HG03575 (cell line): ENCODE measurements around the gene CDHR5.

Experiments used
- ATAC-seq: cut with Tn5 transposase; IDR thresholded peaks from one replicate; pipeline ENCODE4 v1.9.1; 2021; ENCODE audit not compliant: unreplicated experiment, insufficient number of reproducible peaks, low FRiP score; ENCODE audit errors: extremely low read depth

CDHR5 gene

DNA sequence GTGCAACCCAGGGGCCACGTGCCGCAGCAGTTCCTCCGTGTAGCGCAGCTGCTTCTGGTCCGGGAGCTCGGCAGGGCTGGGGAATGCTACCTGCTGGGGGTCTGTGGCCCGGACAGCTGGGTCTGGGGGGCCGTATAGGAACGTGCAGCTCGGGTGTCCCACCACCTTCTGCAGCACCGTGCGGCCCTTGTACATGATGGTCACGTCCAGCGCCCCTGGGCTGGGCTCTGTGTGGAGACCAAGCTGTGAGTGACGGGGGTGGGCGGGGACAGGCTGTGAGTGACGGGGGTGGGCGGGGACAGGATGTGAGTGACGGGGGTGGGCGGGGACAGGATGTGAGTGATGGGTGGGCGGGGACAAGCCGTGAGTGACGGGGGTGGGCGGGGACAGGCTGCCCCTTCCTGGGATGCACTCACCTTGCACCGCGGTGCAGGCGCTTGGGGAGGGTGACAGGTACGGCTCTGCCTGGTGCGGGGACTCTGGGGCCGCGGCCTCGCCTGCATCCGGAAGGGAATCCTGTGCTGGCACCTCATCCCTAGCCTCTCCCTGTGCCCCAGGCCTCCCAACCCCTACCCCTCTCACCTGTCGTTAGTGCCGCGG is 11.3 kb downstream of the CDHR5 start:
- no peak for ATAC-seq

DNA sequence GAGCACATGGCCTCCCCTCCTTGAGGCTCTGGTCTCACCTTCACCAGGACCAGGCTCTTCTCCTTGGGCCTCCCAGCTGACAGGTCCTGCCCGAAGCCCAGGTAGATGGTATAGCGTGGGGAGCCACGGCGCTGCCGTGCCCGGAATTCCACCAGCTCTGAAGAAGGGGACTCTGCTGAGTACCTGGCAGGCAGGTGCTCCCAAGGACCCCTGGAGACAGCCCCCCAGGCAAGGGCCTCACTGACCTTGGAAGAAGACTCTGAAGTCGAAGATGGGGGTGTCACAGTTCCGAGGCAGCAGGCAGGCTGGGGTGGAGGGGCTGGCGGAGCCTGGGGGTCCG is 11.8 kb downstream of the CDHR5 start:
- ATAC-seq, result no peak

DNA sequence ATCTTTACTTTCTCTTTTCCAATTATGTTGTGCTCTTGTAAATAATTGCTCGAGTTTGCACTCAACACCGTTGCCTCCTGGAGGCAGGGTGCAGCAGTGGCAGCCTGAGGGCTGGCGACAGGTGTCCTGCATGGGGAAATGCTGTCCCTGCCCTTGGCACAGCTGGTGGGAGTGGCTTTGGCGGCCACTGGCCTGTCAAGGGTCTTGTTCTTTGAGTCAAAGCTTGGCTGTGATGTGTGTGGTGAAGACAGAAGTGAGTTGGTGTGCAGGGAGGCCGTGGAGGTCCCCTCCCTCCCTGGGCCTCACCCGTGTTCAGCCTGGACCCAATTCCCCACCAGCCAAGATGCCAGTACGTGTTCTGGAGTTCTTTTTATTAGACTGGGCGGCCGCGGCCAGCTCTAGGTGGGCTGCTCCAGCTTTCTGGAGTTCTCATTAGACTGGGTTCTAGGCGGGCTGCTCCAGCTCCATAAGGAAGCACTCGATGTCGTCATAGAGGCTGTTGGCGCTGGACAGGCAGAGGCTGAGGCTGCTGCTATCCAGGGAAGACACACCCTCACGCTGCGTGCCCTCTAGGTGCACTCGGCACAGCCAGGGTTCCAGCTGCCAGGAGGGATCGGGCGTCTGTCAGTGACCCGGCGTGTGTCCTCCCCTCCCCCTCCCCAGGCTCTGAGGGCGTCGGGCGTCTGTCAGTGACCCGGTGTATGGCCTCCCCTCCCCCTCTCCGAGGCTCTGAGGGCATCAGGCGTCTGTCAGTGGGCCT is 12.4 kb downstream of the CDHR5 start:
- no peak for ATAC-seq

DNA sequence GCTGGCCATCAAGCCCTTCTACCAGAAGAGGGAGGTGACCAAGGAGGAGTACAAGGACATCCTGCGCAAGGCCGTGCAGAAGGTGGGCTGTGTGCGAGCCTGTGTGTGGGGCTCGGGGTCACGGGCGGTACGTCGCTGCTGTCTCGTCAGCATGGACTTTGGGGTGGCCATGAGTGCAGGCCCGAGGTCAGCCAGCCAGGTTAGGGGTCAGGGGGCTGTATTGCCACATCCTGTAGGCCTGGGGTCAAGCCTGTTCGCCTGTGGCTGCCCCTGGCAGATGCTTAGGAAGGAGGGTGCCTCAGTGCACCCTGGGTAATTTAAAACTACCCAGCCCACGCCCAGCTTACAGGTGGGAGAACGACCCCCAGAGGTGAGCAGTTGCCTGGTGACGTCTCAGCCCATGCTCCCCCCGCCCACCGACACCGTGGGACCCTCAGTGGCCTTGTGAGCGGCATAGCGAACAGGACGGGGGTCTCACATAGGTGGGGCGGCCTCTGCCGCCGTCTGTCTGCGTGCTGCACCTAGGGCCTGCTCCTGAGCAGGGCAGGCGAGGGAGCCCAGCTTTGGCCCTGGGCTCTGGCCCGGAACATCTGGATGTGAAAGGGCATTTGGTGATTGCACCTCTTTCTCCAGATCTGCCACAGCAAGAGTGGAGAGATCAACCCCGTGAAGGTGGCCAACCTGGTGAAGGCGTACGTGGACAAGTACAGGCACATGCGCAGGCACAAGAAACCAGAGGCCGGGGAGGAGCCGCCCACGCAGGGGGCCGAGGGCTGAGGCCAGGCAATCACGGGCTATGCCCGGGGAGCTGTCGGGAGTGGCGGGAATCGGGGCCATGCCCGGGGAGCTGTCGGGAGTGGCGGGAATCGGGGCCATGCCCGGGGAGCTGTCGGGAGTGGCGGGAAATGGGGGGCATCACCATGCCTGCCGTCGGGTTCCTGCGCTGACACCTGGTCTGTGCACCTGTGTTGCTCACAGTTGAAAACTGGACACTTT is 13.5 kb downstream of the CDHR5 start:
- no peak for ATAC-seq

DNA sequence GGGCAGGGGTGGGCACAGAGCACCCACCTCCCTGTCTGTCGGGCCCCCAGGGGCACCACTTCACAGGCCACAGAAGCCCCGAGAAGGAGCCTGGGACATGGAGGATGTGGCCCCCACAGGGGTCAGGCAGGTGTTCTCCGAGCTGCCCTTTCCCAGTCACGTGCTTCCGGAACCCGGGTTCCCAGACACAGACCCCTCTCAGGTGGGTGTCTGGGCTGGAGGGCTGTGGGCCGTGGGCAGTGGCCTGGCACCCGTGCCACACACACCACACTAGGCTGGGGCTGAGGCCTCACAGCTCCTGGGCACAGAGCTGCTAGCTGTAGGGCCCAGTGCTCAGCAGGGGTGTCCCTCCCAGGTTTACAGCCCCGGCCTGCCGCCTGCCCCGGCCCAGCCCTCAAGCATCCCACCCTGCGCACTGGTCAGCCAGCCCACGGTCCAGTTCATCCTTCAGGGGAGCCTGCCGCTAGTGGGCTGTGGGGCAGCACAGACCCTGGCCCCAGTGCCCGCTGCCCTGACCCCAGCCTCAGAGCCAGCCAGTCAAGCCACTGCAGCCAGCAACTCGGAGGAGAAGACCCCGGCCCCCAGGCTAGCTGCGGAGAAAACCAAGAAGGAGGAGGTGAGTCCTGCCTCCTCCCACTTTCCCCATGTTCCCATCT is 14.5 kb downstream of the CDHR5 start:
- no peak for ATAC-seq

DNA sequence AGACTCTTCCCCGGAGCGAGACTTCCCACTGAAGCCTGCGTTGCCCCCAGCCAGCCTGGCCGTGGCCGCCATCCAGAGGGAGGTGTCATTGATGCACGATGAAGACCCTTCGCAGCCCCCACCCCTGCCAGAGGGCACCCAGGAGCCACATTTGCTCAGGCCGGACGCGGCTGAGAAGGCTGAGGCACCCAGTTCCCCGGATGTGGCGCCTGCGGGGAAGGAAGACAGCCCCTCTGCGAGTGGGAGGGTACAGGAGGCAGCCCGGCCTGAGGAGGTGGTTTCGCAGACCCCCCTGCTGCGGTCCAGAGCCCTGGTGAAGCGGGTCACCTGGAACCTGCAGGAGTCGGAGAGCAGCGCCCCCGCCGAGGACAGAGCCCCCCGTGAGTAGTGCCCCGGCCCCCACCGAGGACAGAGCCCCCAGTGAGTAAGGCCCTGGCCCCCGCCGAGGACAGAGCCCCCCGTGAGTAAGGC is 15.4 kb downstream of the CDHR5 start:
- ATAC-seq, result no peak

DNA sequence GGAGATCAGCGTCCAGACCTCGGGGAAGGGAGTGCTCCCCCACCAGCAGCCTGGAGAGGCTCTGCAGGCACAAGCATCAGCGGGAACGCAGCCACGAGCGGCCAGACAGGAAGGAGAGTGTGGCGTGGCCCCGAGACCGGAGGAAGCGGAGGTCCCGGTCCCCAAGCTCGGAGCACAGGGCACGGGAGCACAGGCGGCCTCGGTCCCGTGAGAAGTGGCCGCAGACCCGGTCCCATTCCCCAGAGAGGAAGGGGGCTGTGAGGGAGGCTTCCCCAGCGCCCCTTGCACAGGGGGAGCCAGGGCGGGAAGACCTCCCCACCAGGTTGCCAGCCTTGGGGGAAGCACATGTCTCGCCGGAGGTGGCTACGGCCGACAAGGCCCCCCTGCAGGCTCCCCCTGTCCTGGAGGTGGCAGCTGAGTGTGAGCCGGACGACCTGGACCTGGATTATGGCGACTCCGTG is 15.9 kb downstream of the CDHR5 start:
- ATAC-seq, result no peak

DNA sequence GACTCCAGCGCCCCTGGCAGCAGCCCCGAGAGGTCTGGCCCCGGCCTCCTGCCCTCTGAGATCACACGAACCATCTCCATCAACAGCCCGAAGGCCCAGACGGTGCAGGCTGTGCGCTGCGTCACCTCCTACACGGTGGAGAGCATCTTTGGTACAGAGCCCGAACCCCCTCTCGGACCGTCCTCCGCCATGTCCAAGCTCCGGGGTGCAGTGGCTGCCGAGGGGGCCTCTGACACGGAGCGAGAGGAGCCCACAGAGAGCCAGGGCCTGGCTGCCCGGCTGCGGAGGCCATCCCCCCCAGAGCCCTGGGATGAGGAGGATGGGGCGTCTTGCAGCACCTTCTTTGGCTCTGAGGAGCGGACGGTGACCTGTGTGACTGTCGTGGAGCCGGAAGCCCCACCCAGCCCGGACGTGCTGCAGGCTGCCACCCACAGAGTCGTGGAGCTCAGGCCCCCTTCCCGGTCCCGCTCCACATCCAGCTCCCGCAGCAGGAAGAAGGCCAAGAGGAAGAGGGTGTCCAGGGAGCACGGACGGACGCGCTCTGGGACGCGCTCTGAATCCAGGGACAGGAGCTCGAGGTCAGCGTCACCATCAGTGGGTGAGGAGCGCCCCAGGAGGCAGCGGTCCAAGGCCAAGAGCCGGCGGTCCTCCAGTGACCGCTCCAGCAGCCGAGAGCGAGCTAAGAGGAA is 16.6 kb downstream of the CDHR5 start:
- no peak for ATAC-seq

DNA sequence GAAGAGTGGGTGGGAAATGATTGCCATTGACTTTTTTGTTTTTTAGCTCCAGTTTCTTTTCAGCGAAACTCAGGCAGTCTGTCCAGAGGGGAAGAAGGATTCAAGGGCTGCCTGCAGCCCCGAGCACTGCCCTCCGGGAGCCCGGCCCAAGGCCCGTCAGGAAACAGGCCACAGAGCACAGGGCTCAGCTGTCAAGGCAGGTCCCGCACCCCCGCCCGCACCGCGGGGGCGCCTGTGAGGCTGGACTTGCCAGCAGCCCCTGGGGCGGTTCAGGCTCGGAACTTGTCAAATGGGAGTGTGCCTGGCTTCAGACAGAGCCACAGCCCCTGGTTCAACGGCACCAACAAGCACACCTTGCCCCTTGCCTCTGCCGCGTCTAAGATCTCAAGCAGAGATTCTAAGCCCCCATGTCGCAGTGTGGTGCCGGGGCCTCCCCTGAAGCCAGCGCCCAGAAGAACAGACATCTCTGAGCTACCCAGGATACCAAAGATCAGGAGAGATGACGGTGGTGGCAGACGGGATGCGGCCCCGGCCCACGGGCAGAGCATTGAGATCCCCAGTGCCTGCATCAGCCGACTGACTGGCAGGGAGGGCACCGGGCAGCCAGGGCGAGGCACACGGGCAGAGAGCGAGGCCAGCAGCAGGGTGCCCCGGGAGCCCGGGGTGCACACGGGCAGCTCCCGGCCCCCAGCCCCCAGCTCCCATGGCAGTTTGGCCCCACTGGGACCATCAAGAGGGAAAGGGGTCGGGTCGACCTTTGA is 17.6 kb downstream of the CDHR5 start:
- ATAC-seq, result no peak

DNA sequence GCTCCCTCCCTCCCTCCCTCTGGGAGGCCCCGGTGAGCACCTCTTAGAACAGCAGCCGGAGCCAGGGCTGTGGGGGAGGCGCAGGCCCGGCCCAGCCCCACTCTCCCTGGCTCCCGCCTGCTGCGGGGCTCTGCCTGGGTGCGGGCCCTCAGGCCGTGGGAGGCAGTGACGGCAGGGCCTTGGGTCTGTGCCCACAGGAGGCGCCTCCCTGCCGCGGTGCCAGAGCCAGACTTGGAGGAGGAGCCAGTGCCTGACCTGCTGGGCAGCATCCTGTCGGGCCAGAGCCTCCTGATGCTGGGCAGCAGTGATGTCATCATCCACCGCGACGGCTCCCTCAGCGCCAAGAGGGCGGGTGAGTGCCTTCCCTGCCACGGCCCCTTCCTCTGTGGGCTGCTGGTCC is 18.5 kb downstream of the CDHR5 start:
- no peak for ATAC-seq

DNA sequence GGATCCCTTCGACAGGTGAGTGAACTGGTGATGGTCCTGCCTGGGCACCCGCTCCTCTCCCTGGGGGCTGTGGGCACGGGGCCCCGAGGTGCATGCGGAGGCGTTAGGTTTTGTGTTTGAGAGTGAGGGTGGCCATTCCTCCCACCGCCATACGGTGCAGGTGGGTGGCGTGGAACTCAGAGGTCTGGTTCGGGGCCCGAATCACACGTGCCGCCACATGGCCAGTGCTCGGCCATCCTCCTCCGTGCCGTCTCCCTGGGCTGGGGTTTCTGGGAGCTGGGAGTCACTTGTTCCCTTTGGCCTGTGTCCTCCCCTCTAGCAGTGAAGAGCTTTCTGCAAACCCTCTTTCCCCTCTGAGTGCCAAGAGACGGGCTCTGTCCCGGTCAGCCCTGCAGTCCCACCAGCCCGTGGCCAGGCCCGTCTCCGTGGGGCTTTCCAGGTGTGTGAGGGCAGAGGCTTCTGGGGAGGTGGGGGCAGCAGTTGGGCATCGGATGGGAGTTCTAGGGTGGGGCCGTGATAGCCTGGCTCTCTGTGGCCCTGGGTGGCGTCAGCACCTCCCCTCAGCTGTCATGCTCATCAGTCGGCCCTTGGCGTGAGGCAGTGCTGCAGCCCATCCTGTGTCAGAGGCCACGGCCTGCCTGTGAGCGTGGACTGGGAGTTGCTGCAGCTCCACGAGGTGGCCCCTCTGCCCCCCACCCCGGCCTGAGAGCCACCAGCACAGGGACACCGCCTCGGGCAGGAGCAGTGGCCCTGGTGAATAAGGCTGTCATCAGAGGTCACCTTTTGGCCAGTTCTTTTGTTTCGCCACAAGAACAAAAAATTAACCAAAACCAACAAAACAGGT is 19.2 kb downstream of the CDHR5 start:
- no peak for ATAC-seq

DNA sequence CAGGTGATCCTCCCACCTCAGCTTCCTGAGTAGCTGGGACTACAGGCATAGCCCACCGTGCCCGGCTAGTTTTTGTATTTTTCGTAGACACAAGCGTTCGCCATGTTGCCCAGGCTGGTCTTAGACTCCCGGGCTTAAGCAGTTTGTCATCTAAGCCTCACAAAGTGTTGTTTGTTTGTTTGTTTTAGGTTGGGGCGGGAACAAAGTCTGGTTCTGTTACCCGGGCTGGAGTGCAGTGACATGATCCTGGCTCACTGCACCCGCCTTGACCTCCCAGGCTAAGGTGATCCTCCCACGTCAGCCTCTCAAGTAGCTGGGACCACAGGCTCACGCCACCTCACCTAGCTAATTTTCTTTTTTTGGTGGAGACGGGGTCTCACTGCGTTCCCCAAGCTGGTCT is 21.6 kb downstream of the CDHR5 start:
- ATAC-seq, result no peak

DNA sequence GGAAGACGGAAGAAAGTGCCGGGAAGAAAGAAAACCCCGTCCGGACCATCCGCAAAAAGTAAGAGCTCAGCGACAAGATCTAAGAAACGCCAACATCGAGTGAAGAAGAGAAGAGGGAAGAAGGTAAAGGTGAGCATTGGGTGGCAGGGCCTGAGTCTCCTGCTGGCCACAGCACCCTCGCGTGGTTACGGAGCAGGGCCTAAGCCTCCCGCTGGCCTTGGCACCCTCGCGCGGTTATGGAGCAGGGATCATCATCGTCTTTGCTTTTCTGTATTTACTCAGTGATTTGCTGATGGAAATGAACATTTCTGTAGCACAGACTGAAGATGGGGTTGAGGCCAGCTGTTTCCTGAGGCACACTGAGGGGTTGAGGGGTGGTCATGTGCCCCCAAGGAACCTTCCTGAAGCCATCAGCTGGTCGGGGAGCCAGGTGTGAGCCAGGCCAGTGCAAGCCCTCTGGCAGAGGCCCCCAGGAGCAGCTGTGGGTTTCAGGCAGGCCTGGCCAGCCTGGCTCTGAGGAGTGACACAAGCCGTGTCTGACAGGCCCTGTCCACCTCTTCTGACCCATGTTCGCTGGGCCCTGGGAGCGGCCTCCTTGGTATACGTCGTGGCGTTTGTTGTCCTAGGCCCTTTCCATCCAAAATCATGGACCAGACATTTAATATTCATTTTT is 23.0 kb downstream of the CDHR5 start:
- no peak for ATAC-seq

DNA sequence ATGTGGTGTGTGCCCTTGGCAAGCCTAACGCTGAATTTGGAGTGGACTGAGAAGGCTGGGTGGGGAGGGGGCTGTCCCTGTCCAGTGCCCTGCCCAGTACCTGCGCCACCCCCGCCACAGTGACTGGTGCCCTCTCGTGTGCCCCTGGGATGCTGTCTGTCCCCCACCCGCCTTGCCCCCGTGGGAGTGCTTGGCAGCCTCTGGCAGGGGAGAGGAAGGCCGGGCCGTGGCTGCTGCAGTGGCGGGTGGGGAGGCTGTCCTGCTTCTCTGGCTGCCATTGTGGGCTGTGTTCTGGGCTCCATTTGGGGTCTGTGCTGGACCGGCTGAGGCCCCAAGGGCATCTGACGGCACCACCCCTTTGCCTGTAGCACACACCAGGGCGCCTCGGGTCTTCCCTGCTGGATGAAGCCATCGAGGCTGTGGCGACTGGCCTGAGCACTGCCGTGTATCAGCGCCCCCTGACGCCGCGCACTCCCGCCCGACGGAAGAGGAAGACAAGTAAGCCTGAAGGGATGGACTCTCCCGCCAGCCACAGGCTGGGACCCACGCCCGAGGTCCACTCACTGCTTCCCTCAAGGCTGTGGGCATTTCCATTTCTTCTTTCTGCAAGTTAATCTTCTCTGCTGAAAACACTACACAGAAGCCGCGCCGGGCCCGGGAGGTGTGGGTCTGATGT is 26.6 kb downstream of the CDHR5 start:
- ATAC-seq, result no peak

DNA sequence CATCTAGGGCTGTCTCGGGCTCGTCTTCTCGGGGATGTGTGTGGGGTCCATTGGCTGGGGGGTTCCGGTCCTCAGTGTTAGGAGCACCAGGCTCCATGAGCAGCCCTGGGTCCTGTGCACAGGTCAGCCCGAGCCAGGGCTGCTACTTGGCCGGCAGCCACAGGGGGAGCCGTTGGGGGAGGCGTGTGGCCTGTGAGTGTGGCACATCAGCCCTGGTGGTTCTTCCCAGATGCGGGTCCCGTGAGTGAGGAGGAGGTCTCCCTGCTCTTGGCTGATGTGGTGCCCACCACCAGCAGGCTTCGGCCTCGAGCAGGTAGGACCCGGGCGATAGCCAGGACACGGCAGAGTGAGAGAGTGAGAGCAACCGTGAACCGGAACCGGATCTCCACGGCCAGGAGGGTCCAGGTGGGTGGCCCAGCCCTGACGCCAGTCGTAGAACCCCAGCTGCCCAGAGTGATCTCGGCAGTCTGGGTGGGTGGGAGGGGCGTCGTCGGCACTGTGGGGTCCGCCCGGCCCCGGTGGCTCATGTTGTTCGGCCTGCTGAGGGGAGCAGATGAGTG is 27.5 kb downstream of the CDHR5 start:
- ATAC-seq, result no peak

DNA sequence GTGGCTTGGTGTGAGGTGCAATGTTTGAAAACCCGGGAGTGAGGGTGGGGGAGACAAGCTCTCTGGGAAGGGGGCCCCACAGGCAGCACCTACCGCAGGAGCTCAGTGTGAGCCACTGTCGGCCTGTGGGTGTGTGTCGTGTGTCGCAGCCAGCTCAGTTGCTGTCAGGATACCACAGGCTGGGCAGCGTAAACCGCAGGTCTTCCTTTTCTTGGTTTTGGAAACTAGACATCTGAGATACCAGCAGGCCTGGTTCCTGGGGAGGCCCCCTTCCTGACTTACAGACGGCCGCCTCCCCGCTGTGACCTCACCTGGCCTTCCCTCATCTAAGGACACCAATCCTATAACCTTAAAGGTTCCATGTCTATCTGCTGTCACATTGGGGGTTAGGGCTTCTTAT is 28.4 kb downstream of the CDHR5 start:
- ATAC-seq, result no peak
